ENCODE measurements around the gene RPS5.

The RPS5 gene

DNA sequence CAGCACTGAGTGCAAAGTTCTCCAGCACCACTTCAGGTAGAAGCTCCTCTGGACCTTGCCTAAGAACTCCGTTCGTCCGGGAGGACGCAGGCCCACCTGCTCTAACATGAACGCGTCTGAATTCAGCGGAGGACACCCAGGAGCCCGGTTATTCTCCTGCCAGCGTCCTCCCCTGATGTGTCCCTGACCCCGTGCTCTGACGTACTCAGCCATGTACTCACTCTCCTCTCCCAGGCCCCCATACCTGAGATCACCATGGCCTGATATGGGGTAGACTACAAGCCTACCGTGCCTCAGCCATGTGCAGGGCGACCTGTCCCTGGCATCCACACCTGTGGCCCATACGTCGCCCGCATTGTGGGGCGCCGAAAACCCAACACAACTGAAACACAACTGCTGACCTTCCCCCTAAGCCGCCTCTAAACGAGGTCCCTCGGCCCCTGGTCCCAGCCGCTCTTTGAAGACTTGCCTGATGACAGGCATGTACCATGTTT is 20.6 kb downstream of the RPS5 start:
- TF ChIP-seq, protein P1, sequence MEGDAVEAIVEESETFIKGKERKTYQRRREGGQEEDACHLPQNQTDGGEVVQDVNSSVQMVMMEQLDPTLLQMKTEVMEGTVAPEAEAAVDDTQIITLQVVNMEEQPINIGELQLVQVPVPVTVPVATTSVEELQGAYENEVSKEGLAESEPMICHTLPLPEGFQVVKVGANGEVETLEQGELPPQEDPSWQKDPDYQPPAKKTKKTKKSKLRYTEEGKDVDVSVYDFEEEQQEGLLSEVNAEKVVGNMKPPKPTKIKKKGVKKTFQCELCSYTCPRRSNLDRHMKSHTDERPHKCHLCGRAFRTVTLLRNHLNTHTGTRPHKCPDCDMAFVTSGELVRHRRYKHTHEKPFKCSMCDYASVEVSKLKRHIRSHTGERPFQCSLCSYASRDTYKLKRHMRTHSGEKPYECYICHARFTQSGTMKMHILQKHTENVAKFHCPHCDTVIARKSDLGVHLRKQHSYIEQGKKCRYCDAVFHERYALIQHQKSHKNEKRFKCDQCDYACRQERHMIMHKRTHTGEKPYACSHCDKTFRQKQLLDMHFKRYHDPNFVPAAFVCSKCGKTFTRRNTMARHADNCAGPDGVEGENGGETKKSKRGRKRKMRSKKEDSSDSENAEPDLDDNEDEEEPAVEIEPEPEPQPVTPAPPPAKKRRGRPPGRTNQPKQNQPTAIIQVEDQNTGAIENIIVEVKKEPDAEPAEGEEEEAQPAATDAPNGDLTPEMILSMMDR (IDR thresholded peaks at IDR 0.05), result no peak
- TF ChIP-seq ZFX (IDR thresholded peaks at IDR 0.05; ENCODE audit: borderline replicate concordance), result no peak
- peak overlapping the region; percentile 85 for H3K27ac ChIP-seq

DNA sequence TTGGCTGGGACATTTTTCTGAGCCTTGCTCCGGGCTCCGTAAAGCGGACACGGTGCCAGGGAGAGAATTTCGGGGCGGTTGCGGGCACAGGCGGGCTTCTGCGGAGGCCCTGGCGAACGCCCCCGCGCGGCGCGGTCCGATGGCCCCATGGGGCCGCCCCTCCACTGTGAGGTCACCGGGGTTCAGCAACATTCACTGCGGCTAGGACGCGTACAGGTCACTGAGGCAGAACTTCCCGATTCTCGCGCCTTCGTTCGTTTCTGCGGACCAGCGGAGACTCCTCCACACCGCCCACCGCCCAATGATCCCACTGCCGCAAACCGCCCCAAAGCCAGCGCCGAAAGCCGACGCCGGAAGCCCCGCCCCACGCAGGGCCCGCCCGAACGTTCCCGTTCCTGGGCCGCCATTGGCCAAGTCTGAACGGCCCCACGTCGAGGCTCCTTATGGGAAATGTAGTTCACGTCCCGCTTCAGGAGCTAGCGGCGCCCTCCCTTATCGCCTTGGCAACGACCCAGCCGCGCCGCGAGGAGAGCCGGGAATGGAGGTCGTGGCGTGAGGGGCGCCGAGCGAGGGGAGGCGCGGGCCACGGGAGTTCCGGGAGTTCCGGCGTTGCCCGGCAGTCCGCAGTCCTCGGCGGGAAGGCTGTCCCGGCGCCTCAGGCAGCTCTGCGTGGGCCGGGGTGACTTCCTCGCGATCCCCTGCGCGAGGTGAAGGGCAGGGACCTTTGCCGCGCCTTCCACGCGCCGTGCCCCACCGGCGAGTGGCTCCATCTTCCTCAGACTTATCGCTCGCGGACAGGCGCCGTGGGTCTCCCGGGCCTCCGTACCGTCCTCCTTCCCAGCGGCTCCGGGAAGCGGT is 21.3 kb downstream of the RPS5 start, which contains the start of gene ZNF584:
Gene ZNF584 (plus strand): TSS at position 498 of the 858 bp plus-strand sequence. CDS start 499 bp downstream, outside the sequence.
- peak within 1 kb of the TSS; percentile 85 for H3K27ac ChIP-seq
- TF ChIP-seq, protein P1 (IDR thresholded peaks at IDR 0.05), result peak; percentile 22; the same call in 1 of the 2 replicates
- no peak for TF ChIP-seq ZFX (IDR thresholded peaks at IDR 0.05; ENCODE audit: borderline replicate concordance)

DNA sequence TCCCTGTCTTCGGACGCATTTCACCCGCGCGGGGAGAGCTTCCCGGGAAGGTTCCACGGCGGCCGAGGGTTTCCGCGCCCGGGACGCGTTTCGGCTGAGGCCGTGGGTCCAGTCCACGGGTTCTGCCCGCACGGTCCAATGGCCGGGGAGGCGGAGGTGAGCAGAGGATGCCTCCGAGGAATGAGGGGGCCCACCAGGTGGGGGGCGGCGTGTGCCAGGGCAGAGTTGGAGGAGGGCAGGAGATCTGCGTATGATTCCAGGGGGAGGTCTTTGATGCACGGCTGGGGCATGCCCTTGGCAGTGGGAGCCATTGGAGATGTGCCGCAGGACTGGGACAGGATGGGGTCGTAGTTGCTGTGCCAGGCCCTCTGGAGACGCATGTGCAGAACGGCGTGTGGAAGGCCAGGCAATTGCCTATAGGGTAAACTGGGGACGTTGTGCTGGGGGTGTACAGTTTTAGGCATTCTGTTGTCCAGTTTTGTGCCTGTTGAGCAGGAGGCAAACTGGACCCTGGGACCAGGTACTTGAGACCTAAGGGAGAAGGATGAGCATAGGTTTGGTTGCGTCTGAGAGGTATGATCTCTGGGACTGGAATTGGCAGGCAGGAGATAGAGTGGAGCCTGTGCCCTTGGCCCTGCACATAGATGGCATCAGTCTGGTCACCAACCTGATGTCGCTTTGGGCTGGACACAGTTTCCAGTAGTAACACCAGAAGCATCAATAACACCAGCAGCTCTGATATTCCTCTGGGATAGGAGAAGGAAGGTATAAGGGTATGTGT is 22.1 kb downstream of the RPS5 start:
- TF ChIP-seq ZFX (IDR thresholded peaks at IDR 0.05; ENCODE audit: borderline replicate concordance), result no peak
- TF ChIP-seq, protein P1 (IDR thresholded peaks at IDR 0.05), result no peak
- H3K27ac ChIP-seq, result peak overlapping the region; percentile 85

DNA sequence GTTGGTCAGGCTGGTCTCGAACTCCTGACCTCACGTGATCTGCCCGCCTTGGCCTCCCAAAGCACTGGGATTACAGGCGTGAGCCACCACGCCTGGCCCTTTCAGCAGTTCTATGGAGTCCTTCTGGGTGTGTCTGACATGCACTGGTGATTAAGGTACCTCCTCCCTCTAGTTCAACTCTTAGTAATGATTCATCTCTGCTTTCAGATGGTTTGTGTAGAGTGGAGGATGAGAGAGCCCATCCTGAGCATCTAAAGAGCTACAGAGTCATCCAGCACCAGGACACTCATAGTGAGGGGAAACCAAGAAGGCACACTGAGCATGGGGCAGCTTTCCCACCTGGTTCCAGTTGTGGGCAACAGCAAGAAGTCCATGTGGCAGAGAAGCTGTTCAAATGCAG is 29.5 kb downstream of the RPS5 start:
- H3K27ac ChIP-seq, result no peak overlapping the region
- TF ChIP-seq, protein P1 (IDR thresholded peaks at IDR 0.05), result no peak
- no peak for TF ChIP-seq ZFX (IDR thresholded peaks at IDR 0.05; ENCODE audit: borderline replicate concordance)

DNA sequence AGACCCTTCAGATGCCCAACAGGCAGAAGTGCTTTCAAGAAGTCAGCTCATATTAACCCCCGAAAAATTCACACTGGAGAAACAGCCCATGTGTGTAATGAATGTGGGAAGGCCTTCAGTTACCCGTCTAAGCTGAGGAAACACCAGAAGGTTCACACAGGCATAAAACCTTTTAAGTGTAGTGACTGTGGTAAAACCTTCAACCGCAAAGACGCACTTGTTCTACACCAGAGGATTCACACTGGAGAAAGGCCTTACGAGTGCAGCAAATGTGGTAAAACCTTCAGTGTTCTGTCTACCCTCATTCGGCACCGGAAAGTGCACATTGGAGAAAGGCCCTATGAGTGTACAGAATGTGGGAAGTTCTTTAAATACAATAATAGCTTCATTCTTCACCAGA is 30.0 kb downstream of the RPS5 start:
- no peak overlapping the region for H3K27ac ChIP-seq
- TF ChIP-seq, protein P1 (IDR thresholded peaks at IDR 0.05), result no peak
- TF ChIP-seq ZFX (IDR thresholded peaks at IDR 0.05; ENCODE audit: borderline replicate concordance), result no peak

DNA sequence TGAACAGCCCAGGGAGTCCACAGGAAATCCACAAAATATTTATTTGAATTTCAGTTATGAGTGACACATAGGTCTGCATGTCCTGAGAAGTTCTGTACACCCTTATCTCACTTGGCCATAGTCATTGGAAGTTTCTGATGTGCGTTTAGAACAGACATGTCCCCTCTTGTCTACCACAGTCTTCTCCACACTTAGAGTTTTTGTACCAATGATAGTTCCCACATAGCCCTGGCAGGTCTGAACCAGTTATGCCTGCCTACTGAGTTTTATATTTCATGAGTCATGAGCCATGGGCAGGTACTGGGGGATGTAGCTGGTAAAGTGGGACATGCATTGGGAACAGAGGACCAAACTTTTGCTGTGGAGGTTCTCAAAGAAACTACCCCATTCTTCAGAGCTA is 41.5 kb downstream of the RPS5 start:
- no peak for TF ChIP-seq ZFX (IDR thresholded peaks at IDR 0.05; ENCODE audit: borderline replicate concordance)
- TF ChIP-seq, protein P1 (IDR thresholded peaks at IDR 0.05), result no peak

More for the DNA sequence above, 41.5 kb downstream of the RPS5 start:
- no peak overlapping the region for H3K27ac ChIP-seq
